8988T (cell line): Measurements from ENCODE around the gene SARM1.
A peak's percentile ranks its signal among the peaks of the same experiment; 100 is the strongest.
"Not testable (repeated sequence)": the region's sequence is repeated elsewhere in the genome, so short reads cannot be mapped to it uniquely, and the experiment has no call there.

Experiments
- DNase-seq: peaks from one replicate; pipeline ENCODE4 v3.0.0; 2011

Gene SARM1

DNA sequence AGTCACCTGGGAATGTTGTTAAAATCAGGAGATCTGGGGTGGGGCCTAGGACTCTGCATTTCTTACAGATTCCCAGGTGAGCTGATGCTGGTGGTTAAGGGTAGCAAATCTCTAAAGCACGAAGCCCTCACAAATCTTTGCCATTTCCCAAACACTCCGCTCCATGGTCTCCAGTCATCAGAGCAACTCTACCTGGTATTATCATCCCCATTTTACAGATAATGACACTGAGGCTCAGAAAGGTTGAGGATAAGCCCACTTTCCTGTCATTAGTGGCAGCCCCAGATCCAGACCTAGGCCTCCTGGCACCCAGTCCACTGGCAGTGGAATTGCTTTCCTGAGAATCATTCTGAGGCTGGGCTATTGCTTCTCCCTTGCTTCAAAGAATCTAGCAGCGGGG is 25.8 kb downstream of the SARM1 start:
- no peak for DNase-seq

DNA sequence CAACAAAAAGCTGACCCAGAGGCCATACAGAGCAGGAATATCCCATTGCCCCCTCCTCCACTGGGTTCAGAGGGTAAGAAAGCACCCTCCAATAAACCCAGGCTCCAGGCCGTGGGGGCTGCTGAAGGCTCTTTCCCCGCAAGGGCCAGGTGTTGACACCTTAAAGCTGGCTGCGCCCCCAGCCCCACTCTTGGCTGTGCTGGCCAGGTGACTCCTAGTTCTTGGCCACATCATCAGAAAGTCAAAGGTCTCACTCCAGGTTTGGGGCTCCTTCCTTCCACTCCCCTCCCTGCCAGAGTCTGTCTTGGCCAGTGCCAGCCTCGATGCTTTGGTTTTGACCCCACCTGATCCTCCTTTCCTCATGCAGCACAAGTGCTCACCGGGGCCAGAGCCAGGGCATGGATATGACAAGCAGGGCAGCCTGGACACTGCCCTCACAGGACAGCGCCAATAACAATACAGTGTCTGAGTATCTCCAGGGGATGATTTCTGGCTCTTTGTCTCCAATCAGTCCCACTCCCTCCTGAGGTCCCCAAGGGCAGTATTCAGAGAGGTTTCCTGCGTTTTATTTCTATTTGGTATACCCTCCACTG is 26.3 kb downstream of the SARM1 start:
- DNase-seq = no peak

DNA sequence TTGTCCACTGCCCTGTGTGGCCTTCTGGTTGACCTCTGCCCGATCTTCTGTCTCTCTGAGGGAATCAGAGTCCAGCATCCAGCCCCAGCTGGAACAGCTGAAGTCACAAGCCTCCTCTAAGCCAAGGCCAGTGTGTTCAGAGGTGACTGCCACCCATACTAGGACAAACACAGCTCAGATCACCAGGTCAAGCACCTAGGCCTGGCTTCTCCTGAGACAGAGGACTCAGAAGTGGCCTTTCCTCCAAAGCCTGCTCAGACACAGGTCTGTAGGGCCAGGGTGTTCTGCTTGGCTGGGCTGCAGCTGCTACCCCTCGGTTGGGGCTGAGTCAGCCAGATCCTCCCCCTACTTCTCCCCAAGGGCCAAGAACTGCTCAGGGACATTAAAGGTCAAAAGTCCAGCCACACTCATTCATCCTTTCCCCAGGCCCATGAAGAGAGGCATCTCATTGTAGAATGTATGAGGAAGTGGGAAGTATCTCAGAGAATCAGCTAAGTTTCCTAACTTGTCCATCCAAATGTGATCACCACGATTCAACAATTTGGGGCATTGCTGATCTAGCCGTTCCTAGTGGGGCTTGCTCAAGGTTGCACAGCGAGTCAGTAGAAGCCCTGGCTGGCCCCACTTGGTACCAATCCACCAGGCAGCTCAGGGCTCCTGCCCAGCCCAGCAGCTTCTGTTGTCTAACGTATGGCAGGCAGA is 26.9 kb downstream of the SARM1 start:
- no peak for DNase-seq

- no peak for DNase-seq
Observed at GRCh38 chr17:28399808-28400207, 28.3 kb downstream of the SARM1 start.

DNA sequence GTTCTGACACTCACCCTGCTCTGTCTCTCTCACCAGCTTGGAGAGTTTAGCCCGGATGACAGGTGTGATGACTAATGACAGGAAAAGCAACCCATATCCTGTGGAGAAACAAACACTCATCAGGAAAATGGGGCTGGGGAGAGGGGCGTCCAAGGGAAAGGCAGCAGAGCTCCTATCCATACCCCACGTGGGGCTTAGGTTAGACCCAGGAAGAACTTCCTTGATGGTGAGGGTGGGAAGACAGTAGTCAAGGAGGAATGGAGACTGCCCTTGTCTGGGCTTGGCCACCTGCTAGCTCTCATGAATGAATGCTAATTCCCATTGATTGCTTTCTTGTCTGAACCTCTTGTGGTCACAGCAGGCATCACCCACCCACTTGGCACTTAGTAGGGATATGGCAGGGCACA is 30.7 kb downstream of the SARM1 start:
- DNase-seq = no peak

- no peak for DNase-seq
Observed at GRCh38 chr17:28402844-28403243, 31.4 kb downstream of the SARM1 start.

GRCh38 chr17:28404007-28404406 is 32.5 kb downstream of the SARM1 start:
- DNase-seq = no peak

DNA sequence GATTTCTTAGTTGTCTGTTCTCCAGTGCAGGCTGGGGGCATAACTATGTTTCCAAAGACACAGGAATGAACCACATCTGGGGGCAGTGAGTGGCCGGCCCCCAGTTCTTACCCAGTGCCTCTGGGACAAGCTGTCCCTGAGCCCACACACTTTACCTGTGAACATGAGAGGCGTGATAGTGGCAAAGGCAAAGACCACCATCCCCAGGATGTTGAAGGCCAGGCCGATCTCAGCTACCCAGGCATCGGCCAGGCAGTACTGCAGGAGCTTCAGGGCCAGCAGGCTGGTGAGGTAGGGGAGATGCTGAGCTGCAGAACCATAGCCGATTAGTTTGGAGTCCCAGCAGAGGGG is 32.9 kb downstream of the SARM1 start:
- no peak for DNase-seq

DNA sequence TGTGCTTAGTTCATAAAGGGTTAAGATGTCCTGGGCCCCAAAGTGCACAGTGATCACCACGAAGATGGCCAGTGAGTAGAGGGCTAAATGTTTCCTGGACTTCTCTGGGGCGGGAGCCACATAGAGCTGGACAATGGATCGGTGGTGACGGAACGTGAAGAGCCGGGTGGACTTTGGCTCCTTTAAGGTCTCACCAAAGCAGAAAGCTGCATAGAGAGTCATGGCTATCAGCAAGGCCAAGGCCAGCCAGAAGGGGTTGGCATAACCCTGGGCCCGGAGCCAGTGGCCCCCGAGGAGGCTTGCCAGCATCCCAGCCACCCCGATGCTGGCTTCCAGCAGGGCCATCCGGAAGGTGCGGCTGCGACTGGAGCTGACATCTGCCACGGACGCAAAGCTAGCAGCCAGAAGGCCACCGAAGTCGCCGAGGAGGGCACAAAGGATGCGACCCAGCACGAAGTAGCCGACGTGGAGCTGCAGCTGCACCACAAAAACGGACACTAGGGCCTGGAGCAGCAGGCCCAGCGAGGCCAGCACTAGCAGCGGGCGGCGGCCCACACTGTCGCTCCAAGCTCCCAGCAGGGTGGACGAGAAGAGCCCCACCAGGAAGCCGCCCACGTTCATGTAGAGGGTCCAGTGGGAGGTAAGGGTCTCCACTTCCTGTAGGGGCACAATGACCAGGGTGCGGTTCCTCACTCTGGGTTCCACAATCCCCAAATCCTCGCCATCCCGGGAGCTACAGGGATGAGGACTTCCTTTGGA is 33.5 kb downstream of the SARM1 start:
- DNase-seq = no peak

GRCh38 chr17:28405632-28406472 is 34.4 kb downstream of the SARM1 start, which contains the start of gene SLC46A1:
Gene SLC46A1 (minus strand): TSS chr17:28406212. CDS start chr17:28406114, 98 bp downstream.
- peak; percentile 84 for DNase-seq

DNA sequence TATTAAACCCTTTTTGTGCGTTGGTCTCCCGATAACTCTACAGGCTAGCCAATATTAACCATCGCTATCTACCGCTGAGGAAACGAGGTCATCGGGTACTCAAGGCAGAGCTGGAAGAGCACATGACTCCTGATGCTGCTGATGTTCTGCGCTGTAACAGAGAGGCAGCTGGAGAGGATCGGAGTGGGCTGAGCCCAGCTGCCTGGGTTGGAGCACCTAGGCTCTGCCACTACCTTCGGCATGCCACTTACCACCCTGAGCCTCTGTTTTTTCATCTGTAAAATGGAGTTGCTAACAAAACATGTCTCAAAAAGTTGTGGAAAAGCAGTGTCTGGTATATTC is 35.0 kb downstream of the SARM1 start:
- no peak for DNase-seq

DNA sequence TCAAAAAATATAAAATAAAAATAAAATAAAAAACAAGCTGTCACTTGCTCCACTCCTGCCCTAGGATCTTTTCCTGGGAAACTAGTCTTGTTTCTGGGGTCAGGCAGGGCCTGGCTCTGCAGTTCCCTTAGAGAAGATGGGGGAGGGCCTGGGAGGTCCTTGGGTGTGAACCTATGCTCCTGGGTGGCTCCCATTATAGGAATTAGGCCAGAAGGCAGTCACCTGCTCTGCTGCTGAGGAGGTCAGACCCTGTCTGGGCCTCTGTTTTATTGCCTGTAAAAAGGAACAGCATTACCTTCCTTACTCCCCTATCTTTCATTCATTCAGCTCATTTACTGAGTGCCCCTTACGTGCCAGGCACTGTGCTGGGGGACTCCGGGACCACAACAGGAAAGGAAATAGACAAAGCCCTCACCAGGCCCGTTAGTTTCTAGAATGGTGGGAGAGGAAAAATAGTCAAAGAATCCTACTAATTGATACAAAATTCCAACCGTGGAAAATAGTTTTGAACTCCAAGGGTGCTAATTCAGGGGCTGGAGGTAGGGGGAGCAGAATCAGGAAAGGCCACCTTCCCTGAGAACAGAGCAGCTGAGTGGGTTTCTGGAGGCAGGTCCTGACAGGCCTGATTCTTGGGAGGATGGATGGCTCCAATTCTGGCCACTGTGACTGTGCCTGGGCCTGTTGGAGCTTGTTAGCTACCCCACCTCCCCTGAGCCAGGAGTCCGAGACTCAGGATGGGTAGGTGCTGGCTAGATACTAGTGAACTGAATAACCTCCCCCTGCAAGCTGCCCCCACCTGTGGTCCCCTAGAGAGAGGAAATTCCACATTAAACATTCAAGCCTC is 35.9 kb downstream of the SARM1 start:
- DNase-seq = peak; percentile 72

- DNase-seq = no peak
Observed at GRCh38 chr17:28407974-28408306, 36.4 kb downstream of the SARM1 start.

GRCh38 chr17:28412099-28412498 is 40.6 kb downstream of the SARM1 start:
- DNase-seq = no peak

DNA sequence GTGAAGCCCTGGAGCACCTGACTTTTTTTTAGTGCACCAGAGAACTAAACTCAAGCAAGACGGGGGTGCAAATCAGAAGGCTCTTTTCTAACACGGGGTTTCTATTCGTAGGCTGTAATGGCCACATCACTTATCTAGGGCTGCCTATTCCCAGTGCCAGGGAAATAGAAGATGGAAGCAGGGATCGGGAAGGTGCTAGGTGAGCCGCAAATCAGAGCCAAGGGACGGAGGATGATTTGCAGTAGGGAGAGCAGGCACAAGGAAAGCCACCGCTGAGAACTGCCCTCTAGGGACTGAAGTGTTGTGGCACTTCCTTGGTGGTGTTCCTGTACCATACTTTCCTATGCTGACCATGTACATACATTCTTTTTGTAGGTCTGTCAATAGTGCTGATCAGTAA is 42.3 kb downstream of the SARM1 start:
- no peak for DNase-seq

GRCh38 chr17:28415886-28416285 is 44.4 kb downstream of the SARM1 start:
- DNase-seq = no peak

DNA sequence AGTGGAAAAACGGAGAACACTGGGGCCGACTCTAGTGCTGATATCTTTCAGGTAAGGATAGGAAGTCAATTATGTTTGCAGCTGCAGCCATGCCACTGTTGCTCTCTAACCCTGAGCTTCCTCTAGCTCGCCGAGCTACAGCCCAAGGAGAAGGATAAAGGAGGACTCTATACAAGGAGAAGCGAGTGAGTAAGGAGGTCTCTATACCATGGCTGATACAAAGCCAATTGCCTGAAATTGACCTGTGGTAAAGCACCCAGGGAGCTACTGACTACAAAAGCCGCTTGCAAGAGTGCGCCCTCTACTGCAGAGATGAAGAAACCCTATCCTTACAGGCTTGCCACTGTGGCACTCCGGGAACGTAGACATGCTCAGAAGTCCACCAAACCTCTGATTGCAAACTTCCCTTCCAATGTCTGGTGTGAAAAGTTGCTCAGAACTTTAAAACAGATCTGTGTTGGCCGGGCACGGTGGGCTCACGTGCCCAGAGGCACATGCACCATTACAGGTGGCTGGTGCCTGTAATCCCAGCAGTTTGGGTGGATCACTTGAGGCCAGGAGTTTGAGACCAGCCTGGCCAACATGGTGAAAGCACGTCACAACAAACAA is 45.3 kb downstream of the SARM1 start:
- DNase-seq = peak; percentile 67

- DNase-seq = no peak
Observed at GRCh38 chr17:28421787-28422305, 50.4 kb downstream of the SARM1 start.

GRCh38 chr17:28425206-28425605 is 53.7 kb downstream of the SARM1 start:
- DNase-seq = no peak

GRCh38 chr17:28426081-28426519 is 54.6 kb downstream of the SARM1 start:
- DNase-seq = peak; percentile 55

DNA sequence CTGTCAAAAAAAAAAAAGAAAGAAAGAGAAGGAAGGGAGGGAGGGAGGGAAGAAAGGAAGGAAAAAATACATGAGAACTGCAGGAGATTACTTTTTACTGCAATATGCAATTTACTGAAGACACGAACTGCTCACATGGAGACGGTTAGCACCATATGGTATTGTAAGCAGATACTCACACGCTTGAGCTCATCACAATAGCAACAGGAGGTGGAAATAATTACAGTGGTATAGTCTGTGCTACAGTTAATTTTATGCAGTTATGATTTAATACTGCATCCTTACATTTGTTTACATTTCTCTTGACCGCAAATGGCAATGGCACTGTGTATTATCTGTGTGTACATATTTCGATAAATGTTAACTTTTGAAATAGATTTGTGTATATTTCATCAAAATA is 55.9 kb downstream of the SARM1 start:
- no peak for DNase-seq

GRCh38 chr17:28427982-28428381 is 56.5 kb downstream of the SARM1 start:
- DNase-seq = not testable (repeated sequence)
